Superior temporal gyrus (tissue), 1 donor: ENCODE results near the gene SMARCD2.

Experiments
- DNase-seq: peaks from one replicate; pipeline ENCODE4 v3.0.0-alpha.2; 2016; ENCODE audit errors: extremely low spot score

The SMARCD2 gene

DNA sequence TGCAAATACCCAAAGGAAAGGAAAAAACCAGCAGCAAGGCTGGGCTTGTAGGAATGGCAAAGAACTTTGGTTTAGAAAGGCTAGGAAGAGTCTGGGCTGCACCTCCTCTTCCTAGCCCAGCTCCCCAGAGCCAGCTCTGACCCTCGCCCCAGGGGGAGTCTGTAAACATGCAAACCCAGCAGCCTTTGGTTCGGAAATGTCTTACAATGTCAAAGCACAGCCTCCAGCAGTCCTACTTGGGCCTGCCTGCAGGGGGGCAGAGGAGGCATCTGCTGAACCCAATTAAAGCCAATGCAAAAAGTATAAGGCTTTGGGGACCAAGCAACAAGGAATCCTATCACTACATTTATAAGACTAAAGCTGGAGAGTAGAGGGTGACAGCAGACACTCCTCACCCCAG, 10.0 kb downstream of the SMARCD2 start:
- DNase-seq = no peak

DNA sequence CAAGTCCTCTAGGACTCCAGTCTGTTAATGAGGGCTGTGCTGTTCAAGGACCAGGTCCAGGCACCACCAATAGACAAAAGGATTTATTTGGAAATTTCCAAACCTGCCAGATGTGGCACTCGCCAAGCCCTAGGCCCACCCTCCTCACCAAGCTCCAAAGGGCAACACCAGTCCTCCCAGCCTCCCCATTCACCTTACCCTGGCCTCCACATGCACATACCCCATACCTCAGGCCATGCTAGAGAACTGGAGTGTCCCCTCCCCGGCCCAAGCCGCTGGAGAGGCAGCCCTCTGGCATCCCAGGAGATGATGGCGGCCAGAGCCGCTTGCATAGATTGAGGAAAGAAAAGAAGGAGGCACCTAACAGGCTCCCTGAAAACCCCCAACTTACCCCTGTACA, 10.5 kb downstream of the SMARCD2 start:
- no peak for DNase-seq

DNA sequence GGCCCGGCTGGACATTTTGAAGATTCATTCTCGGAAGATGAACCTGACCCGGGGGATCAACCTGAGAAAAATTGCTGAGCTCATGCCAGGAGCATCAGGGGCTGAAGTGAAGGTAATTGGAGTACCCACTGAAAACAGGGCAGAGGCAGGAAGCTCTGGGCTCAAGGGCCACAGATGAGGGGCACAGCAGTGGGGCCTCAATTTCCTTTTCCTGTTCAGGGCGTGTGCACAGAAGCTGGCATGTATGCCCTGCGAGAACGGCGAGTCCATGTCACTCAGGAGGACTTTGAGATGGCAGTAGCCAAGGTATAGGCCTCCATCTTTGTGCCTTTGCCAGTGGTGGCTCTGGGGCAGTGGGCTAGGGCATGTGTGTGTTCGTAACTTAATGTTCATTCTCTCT, 11.0 kb downstream of the SMARCD2 start:
- no peak for DNase-seq

DNA sequence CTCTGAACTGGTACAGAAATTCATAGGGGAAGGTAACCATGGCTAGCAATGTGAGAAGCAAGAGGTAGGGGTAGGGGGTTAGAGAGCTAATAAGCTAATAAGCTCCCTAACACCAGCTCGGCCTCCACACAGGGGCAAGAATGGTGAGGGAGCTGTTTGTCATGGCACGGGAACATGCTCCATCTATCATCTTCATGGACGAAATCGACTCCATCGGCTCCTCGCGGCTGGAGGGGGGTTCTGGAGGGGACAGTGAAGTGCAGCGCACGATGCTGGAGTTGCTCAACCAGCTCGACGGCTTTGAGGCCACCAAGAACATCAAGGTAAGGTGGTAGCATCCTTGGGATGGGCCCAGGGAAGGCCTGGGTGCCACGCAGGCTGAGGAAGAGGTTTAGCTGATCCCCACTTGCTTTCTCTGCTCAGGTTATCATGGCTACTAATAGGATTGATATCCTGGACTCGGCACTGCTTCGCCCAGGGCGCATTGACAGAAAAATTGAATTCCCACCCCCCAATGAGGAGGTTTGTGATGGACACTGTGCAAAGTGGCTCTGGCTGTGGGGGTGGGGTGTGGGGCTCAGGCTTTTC, 11.5 kb downstream of the SMARCD2 start:
- no peak for DNase-seq

DNA sequence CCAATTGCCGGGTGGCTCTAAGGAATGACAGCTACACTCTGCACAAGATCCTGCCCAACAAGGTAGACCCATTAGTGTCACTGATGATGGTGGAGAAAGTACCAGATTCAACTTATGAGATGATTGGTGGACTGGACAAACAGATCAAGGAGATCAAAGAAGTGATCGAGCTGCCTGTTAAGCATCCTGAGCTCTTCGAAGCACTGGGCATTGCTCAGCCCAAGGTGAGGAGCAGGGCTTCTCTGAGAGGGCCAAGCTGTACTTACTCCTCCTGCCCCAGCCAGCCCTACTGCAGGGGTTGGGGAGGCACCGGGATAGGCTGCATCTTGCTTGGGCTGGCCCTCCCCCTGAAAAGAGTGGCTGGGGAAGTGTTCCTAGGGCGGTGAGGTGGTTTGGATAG, 12.2 kb downstream of the SMARCD2 start:
- no peak for DNase-seq

DNA sequence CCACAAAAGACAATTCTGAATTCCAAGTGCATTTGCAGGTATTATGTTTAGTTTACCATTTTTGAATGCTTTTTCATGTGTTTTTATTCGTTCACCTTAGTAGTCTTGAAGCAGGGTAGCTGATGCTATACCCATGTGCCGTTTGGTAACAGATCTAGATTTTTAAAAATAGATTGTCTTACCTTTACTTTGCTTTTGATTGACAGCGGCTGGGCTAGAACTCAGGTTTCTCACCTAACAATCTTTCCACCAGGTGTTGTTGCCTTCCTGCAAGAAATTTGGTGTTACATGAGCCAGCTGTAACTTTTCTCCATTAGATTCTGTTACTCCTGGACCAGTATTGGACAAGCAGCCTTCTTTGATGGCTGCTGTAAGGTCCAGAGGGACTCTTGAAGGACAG, 13.5 kb downstream of the SMARCD2 start:
- DNase-seq = no peak

DNA sequence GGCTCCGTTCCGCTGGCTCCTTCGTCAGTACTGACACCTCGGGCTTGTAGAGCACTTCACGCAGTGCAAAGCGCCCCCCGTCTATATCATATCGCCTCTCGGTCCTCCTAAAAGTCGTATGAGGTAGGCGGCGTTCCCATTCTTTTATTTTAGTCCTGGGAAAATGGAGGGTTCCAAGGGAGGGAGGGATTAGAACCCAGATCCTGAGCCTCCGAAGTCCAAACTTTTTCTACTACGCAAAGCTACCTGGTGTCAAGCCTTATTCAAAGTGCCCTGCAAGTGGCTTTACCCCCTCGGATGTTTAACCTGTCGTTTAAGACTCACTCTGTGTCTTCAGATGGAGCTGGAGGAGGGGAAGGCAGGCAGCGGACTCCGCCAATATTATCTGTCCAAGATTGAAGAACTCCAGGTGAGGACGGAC, 14.7 kb downstream of the SMARCD2 start:
- DNase-seq = no peak

- DNase-seq = peak; percentile 98
These were observed 15.3 kb downstream of the SMARCD2 start, which contains the start of the genes FTSJ3 and PSMC5 for GRCh38 chr17:63827002-63827800. FTSJ3 (minus strand) TSS chr17:63827663; CDS start chr17:63826902, 761 bp downstream. PSMC5 (plus strand) TSS chr17:63827431; CDS start chr17:63827491, 60 bp downstream.

DNA sequence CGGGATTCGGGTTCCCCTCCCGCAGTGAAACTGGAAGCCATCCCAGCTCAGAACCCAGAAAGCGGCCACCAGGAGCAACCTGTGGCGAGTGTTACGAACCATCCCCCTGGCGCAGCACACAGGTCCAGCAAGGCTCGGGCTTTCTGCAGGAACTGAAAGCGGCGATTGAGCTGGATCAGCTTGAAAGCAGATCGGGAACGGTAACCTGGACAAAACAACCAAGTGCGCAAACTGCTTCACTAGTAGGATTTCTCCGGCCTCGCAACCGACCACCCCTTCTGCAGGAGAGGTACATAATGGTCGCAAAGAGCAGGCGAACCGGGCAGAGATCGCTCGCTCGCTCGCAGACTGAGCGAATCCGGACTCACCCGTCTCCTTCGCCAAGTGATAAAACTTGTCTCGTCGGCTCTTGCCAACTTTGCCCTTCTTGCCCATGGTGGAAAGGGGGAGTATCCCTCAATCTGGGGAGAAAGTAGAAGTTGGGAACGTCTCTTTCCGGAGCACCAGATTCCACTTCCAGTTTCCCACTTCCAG, 15.9 kb downstream of the SMARCD2 start:
- DNase-seq = no peak

DNA sequence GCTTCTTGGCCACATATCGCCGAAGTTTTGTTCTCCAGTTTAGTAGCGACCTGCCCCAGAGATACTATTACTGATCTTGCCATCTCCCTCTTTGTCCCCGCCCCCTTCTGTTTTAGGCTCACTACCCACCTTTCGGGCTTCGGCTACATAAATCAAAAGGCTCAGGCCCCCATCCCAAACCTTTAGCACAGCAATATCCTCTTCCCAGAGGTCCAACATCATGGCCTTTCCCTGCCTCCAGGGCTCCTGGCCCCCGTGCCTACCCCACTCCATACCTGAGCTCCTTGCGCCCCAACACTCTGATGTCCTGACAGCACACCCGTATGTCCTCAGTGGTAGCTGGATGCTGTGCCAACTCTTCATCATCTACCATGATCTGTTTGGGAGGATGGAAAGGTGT, 18.1 kb downstream of the SMARCD2 start:
- no peak for DNase-seq

- no peak for DNase-seq
These were observed 18.7 kb downstream of the SMARCD2 start for GRCh38 chr17:63823659-63824331.

DNA sequence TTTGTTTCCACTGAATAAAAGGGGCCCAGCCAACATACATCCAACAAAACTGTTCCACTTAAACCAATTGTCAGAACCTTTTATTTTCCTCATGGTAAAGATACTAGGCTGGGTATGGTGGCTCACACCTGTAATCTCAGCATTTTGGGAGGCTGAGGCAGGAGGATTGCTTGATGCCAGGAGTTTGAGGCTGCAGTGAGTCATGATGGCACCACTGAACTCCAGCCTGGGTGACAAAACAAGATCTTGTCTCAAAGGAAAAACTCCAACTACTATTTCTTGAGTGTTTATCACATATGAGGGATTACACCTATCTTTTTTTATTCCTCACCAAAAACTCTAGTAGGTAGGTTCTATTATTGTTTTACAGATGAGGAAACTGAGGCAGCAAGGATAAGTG, 19.9 kb downstream of the SMARCD2 start:
- no peak for DNase-seq

GRCh38 chr17:63821804-63822203, 20.7 kb downstream of the SMARCD2 start:
- DNase-seq = no peak

GRCh38 chr17:63820963-63821561, 21.4 kb downstream of the SMARCD2 start:
- no peak for DNase-seq

DNA sequence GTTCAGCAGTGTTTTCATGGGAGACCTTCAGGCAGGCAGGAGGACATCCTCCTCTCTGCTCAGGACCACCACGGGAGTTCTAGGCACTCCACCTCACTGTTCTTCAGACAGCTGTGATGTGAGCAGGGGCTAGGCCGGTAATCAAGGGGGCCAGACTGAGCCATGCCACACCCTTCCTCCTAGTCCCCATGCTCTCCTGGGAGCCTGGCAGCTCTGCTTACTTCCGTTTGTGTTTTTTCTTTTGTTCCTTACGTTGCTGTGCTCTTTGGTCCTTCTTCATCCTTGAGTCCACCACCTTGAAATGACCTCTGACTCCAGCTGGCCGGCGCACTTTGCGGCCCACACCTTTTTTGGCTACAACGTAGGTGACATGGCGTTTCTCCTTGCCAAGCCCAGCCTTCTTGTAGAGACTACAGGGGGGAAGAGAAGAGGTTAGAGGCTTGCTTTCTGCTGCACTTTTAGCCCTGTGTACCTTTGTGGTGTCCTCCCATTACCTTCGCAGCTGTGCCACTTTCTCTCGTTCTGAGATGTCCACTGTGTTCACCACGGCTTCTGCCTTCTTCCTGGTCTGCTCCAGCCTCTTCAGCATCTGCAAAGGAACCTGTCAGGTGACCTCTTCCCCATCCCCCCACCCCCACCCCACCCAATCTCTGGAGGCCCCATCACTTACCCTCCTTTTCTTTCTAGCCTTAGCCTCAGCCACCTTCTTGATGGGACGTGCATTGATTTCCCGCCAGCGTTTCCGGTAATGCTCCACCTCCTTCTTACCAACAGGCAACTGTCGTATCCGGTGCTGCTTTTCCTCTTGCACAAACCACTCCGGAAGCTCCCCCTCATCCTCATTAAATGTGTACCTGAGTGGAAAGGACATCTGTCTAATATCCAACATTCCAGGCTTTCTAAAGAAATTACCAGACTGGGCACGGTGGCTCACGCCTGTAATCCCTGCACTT, 22.6 kb downstream of the SMARCD2 start:
- no peak for DNase-seq

GRCh38 chr17:63819131-63819530, 23.4 kb downstream of the SMARCD2 start:
- no peak for DNase-seq

DNA sequence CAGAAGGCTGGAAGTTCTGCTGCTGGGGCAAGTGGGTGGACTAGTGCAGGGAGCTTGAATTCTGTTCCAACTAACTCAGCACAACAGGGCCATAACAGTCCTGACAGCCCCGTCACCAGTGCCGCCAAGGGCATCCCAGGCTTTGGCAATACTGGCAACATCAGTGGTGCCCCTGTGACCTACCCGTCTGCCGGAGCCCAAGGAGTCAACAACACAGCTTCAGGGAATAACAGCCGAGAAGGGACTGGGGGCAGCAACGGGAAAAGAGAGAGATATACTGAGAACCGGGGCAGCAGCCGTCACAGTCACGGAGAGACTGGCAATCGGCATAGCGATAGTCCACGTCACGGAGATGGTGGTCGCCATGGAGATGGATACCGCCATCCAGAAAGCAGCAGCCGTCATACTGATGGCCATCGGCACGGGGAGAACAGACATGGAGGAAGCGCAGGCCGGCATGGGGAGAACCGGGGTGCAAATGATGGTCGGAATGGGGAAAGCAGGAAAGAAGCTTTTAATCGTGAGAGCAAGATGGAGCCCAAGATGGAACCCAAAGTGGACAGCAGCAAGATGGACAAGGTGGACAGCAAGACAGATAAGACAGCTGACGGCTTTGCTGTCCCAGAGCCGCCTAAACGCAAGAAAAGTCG, 24.6 kb downstream of the SMARCD2 start:
- no peak for DNase-seq

- no peak for DNase-seq
These were observed 25.8 kb downstream of the SMARCD2 start for GRCh38 chr17:63816669-63817068.

DNA sequence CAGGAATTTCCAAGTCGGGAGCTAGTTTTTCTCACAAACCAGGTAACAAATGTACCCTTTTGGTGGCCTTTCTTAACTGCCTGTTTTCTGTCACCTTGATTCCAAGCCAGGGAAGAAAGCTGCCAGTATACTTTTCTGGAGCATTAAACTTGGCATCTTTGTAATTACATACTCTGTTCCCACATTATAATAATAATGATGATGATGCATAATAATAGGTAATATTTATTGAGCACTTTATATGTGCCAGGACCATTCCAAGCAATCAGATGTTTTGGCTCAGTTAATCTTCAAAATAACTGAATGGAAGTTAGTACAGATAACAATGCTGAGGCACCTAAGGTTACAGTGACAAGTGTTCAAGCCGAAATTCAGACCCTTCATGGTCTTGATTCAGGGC, 26.4 kb downstream of the SMARCD2 start:
- no peak for DNase-seq

DNA sequence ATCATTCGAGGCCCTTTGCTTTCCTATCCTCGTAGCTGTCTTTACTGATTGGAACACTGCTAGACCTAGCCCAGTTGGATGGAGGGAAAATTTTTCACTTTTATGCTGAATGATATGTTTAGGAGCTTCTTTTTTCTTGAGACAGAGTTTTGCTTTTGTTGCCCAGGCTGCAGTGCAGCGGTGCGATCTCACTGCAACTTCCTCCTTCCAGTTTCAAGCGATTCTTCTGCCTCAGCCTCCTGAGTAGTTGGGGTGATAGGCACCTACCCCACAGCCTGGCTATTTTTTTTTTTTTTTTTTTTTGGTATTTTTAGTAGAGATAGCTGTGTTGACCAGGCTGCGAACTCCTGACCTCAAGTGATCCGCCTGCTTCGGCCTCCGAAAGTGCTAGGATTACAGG, 32.5 kb downstream of the SMARCD2 start:
- DNase-seq = no peak
